HG03571 (cell line): ENCODE data around the gene ALKBH7.
"Not testable (repeated sequence)": the region's sequence is repeated elsewhere in the genome, so short reads cannot be mapped to it uniquely, and the experiment has no call there.

Experiments
- ATAC-seq: cut with Tn5 transposase; IDR thresholded peaks from one replicate; pipeline ENCODE4 v1.9.1; 2021; ENCODE audit not compliant: unreplicated experiment

Gene ALKBH7

DNA sequence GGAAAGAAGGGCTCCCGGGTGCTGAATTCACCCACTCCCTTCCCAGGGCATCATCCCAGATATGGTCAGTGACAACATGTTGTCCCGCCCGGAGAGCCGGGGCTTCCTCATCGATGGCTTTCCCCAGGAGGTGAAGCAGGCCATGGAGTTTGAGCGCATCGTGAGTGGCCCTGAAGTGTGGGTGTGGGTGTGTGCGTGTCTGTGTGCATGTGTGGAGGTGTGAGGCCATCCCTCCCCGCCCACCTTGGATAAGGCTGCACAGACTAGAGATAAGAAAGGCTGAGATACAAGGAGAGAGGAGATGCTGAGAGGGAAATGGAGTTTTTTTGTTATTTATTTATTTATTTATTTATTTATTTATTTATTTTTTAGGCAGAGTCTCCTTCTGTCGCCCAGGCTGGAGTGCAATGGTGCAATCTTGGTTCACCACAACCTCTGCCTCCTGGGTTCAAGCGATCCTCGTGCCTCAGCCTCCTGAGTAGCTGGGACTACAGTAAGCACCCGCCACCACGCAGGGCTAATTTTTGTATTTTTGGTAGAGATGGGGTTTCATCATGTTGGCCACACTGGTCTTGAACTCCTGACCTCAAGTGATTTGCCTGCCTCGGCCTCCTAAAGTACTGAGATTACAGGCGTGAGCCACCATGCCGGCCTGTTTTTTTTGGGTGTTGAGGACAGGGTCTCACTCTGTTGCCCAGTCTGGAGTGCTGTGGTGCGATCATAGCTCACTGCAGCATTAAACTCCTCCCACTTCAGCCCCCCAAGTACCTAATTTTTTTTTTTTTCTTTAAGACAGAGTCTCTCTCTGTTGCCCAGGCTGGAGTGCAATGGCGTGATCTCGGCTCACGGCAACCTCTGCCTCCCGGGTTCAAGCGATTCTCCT is 27.7 kb downstream of the ALKBH7 start:
- ATAC-seq, result not testable (repeated sequence)

DNA sequence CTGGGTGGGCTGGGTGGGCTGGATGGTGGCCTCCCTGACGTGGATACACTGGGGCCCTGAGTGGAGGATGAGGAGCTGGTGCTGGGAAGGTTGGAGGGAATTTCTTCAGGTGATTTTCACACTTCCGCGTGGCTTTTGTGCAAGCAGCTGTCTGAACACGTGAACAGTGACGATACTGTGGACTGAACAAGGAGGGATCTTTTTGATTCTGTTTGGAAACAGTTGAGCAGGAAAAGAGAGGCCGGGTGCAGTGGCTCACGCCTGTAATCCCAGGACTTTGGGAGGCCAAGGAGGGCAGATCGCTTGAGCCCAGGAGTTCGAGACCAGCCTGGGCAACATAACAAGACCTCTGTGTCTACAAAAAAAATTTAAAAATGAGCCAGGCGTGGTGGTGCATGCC is 29.5 kb downstream of the ALKBH7 start:
- no peak for ATAC-seq

DNA sequence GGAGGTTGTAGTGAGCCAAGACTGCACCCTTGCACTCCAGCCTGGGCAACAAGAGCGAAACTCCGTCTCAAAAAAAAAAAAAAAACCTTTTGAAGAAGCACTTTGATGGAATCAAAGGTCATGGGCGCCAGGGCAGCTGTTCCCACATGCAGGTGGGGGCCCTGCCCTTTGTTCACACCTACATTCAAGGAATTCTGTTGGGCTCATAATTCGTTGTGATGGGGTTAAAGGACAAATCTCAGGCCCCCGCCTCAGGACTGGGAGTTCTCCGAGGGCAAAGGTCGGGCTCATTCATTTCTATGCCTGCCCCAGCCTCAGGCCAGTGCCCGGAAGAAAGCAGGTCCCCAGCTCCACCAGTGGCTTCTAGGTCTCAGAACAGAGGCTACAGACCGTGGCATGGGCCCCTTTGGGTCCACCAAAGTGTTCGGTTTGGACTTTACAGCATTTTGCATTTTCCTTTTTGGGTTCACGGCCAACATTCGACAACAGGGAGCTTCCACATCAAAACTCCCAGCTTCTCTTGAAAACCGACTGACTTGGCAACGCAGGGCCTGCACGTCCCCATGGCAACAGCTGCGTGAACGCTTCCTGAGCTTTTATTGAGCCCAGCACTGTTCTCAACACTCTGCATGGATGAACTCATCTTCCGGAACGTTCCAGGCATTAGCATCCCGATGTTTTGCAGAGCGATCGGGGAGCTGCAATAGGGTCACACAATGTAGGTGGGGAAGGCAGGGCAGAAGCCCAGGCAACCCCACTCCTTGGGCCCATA is 30.4 kb downstream of the ALKBH7 start:
- no peak for ATAC-seq

DNA sequence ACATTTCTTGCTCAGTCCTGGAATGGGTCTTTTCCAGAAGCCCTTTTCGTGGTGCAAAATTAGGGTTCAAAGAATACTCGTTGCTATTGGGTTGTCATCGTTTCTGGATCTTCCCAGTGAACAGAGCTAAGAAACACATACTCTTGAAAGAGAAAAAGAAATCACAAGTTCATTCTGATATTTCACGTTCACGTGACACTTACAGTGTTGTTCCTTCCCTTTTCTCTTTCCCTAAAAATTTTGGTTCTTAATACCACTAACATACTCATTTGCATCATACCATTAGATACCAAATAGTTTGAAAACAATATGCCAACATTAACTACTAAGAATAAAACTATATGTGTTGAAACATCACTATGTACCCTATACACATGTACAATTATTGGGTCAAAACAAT is 33.8 kb downstream of the ALKBH7 start:
- ATAC-seq, result no peak

DNA sequence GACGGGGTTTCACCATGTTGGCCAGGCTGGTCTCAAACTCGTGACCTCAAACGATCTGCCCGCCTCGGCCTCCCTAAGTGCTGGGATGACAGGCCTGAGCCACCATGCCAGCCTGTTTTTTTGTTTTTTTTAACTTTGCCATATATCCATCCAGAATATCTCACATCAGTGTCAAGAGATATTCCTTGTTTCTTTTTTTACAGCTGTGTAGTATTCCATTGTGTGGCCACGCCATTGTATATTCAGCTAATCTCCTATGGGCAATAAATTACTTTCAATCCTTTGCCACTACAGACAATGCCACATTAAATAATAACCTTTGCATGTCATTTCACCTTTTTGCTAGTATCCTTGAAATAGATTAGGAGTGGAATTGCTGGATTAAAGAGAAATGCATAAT is 36.8 kb downstream of the ALKBH7 start:
- ATAC-seq, result no peak

DNA sequence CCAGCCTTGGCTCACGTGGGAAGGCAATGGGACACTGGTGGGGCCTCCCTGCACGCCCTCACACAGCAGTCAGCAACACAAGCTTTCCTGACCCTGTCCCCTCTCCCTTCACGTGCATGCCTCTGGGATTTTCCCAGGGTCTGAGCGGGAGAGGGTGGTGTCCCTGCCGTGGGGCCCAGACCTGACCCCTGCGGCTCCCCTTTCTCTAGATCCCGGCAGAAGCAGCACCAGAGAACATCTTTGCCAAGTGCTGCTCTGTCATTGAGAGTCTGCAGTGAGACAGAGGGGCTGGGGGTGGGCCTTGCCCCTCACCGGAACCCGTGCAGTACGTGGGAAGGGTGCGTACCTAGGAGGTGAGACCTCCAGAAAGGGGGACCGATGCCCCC is 39.5 kb downstream of the ALKBH7 start:
- no peak for ATAC-seq

DNA sequence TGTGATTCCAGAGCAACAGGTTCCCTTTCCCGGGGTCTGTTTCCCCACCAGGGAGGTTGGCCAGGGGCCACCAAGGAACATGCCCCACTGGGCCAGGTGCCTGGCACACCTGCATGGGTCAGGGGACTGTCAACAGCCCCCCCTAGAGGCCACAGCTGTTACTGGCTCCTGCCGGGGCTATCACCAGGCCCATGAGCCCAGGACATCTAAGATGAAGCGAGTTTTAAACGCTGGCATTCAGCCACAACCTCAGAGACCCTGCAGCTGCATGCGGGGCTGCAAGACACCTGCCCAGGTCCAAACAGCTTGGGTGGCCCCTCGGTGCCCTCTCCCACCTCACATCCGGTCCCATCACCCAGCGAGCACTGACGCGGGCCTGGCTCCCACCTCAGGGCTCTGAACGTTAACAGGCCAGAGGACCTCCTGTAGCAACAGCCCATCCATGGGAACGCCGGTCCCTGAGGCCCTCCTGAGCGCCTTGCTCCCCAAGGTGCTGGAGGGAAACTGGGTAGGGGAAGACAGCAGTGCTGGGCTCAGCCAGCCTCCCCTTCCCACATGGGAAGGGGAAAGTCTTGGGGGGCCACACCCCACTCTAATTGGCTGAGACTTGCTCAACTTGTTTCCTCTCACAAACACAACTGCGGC is 40.0 kb downstream of the ALKBH7 start:
- no peak for ATAC-seq

DNA sequence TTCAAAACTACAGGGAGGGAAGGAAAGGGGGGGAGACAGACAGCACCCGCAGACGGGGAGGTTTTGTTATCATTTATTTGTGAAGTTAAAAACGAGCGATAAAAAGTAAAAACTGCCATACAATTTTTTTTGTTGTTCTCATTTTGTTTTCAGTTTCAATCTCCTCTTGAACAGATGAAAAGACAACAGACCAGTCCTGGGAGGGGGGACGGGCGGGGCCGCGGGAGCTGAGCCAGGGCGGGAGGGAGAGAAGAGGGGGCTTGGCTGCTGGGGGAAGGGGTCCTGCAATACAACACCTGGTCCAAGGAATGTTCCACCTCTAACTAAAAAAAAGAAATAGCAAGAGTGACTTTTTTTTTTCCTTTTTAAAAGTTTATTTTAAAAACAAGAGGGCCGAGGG is 40.7 kb downstream of the ALKBH7 start:
- ATAC-seq, result no peak

DNA sequence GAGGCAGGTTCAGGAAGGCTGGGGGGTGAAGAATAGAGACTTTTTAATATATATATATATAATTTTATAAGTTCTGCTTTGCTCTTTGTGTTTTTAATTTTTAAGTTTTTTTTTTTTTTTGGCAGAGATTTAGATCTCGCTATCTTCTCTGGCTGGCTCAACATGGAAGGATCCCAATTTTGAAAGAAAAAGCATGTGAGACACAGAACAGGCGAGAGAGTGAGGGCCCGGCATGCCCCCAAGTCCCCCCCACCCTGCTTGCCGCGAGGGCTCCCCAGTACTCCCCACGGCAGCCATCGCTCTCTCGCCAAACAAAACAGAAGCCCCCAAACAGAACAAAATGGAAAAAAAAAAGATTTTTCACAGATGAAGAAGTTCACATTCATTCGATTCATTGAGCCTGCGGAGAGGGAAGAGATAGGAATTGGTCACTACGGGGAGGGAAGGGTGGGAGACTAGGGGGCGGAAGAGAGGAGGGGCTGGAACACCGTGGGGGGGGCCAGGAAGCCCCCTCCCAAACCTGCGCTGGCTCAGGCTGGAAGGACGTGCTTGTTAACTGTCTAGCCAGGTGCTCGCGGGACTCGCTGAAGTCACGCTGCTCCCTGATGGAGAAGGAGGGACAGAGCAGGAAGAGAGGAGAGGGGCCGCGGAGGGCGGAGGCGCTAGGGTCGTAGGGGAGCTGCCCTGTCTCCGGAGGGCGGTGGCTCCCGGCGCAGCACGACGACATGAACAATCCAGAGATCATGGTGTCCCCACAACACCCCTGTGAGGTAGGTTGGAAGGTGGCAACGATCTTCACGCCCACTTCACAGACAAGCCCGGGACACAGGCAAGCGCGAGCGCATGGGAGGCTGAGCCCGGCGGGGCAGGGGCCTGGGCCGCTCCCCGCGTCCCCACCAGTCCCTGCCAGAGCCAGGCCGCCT is 41.4 kb downstream of the ALKBH7 start:
- ATAC-seq, result no peak

DNA sequence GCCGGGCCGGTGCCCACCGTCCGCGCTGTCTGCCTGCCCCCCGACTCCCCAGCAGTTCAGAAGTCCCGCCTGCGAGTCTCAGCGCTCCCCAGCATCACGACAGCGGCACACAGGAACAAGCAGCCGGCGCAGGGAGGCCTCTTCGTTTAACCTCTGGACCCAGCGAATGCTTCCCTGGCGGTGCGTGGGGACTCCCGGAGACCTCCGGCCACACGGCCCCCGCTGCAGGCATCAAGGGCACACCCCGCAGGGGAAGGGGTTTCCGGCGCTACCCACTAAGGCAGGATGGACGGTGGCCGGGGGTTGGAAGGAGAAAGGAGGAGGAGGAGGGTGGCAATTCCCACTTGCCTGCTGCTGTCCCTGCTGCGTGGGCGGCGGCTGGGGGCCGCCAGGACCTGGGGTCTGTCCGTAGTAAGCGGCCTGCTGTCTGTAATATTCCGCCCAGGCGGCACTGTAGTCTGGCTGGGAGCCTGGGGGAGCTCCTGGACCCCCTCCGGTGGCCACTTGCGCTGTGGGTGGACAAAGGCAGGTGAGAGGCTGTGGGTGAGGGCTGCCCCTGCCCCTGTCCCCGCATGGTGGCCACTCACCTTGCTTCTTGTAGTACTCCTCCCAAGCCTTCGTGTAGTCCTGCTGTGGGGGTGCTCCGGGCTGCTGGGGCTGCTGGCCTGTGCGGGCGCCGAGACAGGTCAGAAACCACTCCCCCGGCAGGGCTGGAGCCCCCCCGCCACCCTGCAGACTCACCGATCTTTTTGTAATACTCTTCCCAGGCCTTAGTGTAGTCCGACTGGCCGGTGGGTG is 42.4 kb downstream of the ALKBH7 start:
- no peak for ATAC-seq

DNA sequence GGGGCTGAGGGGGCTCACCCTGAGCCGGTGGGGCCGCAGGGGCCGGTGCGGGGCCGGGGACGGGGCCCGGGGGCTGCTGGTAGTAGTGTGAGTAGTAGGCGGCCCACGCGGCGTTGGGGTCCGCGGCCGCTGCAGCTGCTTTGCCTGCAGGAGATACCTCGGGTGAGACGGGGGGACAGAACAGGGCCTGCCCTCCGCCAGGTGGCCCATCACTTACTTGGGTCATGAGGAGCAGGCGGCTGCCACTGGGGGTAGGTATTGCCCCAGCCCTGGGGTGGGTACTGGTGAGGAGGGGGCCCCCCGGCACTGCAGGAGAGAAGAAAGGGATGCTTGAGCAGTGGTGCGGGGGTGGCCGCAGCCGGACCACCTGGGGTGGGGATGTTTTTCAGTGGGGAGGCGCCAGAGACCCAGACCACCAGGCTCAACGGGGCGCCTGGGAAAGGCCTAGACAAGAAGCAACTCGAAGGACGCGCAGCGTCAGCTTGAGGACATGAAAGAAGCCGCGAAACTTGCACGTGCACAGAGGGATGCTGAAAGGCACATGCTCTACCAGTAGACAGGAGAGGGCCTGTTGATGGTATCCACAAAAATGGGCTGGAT is 43.1 kb downstream of the ALKBH7 start:
- ATAC-seq, result no peak

DNA sequence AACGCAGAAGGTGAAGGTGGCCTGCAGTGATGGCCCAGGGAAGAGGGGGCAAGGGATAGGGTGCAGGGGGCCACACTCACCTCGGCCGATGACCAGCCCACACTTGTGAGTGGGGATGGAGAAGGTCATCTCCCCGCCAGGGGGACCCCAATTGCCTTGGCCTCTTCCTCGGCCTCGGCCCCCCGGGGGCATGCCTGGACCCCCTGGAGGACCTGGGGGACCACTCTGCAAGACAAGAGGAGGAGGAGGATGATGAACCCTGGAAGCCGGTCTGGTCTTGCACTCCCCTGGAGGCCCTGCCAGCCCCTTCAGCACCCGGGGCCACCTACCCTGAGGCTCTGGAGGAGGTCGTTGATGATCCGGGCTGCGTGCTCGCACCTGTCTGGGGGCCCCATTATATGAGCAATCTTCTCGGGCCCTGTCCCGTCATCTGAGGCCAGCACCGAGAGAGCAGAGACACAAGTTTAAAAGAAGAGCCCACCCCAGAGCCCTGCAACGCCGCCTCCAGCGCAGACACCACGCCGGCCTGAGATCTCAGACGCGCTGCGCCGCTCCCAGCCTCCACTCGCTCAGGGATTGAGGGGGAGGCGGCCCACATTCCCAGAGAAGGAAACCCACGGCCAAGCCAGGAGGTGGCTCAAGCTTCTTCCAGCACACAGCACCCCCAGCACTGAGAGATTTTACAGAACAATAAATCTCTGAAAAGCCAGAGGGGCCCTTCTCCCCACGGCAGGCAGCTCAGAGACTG is 44.2 kb downstream of the ALKBH7 start:
- ATAC-seq, result no peak

DNA sequence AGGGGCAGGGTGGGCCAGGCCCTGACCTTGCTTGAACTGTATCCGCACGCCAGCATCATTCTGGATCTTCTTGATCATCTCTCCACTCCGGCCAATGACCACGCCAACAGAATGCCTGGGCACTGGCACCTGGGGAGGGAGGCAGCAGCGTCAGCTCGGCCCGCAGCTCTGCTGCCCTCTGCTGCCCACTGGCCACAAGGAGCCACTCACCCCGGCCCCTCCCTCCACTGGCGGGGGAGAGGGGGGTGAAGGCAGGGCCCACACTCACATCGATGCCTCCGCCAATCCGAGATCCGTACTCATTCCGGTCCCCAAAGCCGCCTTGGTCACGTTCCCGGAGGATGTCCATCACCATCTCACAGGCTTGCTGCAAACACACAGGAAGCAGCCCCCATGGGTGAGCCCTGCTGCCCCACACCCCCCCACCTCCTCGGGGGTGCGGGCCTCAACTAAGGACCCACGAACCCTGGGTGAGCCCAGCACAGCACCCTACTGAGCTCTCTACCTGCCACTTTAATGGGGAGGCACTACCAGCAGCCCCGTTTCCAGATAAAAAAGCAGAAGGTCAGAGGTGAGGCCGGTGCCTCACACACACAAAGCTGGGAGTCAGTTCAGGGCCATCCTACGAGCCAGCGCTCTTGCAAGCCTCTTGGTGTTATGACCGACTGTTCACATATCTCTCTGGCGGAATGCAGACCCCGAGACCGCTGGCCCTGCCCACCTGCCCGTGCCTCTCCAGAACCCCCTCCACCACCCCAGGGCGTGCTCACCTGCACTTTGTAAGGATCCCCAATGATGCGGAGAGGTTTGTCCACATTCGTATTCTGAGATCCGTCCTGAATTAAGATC is 45.3 kb downstream of the ALKBH7 start:
- no peak for ATAC-seq

DNA sequence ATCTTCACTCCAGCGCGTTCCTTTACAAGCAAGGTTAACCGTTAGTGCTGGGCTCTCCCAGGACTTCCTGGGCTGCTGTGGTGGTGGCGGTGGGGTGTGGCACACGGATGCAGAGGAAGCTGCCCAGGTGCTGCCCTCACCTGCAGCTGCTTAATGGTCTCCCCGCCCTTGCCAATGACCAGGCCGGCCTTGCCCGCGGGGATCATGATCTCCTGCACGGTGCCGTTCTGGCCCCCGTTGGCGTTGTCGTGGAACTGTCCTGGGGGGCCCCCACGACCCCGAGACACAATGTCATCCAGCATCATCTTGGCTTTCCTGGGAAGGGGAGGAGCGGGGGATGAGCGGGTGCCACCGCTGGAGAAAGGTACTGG is 46.0 kb downstream of the ALKBH7 start:
- no peak for ATAC-seq

DNA sequence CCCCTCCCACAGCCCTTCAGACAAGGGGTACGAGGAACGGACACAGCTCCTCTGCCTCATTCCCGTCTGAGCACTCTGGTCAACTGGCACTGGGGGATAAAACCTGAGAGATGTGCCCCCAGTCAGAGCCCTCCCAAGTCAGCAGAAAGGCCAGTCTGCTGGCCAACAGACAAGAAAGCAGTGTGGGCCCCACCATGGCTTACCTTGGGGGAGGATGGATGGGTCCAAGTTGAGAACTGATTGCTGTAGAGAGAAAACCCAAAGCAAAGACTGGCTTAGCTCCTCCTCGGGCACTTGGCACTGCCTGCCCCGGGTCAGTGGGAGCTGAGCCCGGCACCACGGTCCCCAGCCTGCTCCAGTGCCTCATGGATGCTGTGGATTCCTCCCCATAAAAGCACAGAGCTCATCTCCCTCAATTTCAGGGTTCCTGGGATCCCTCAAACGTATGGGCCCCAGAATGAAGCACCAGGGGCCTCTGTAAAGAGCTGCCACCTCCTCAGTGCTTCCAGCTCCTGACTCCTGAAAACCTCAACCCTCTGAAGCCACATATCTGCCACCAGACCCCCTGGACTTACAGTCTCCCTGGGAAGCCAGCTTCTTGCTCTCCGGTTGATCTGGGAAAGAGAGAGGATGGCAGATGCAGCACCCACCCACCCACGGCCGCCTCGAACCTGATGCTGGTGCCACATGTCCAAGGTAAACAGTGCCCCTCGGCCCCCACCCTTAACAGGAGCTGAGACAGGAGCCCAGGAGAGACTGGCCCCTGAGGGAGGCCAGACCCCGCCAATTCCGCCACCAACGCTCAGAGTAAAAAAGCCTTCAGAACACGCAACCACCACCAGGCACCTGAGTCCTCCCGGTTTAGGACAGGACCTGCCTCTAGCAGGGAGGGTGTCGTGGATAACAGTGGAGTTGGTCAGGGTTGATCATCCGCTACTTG is 48.8 kb downstream of the ALKBH7 start:
- no peak for ATAC-seq

DNA sequence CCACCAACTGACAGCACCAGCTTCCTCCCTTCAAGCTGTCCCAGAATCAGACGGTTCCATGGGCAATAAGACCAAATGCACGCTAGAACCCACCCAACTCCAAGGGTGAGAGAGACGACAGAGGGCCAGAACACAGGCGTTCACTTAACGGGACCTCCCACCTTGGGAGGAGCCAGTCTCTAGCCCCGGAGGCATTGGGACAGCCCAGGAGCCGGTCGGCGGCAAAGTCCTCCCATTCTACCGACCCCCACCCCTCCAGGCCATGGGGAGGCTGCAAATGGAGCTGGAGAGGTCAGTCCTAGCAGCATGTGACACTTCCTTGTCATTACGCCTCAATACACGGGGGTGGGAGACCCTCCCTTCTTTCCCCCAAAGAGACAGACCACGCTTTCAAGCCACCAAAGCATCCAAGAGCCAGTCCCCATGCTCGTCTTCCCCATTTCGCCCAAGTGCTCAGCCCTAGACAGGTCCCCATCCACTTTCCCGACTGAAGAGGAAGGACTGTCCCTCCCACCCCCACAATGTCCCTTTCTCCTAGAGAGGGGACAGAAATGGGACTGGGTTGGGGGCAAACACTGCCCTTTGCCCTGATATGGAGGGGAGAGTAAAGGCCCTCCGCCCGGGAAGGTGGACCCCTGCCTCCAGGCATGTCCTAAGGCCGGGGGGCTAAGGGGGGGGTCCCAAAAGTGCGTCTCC is 51.1 kb downstream of the ALKBH7 start:
- ATAC-seq, result no peak
